Osteocyte (in vitro differentiated cells): ENCODE data around the gene RIC8A. TPM values are rescaled to one million over a fixed set of nuclear protein-coding genes. Genes with fewer than 3 reads are reported as not detected.

ENCODE experiments used
- DNase-seq: peaks from one replicate; pipeline ENCODE4 v3.0.0; 2021; ENCODE audit warnings: mixed read lengths; ENCODE audit not compliant: unreplicated experiment; ENCODE audit errors: extremely low spot score
- H3K27ac Mint-ChIP-seq: one replicate; pipeline ENCODE4 v1.8.0; 2021; ENCODE audit warnings: mild to moderate bottlenecking, mixed read lengths; ENCODE audit not compliant: unreplicated experiment
- H3K27me3 Mint-ChIP-seq: one replicate; pipeline ENCODE4 v1.8.0; 2021; ENCODE audit warnings: mixed read lengths; ENCODE audit not compliant: unreplicated experiment
- H3K36me3 Mint-ChIP-seq: one replicate; pipeline ENCODE4 v1.8.0; 2021; ENCODE audit warnings: mixed read lengths; ENCODE audit not compliant: unreplicated experiment
- H3K4me1 Mint-ChIP-seq: one replicate; pipeline ENCODE4 v1.8.0; 2021; ENCODE audit warnings: mixed read lengths; ENCODE audit not compliant: unreplicated experiment
- H3K4me3 Mint-ChIP-seq: one replicate; pipeline ENCODE4 v1.8.0; 2021; ENCODE audit warnings: mild to moderate bottlenecking, moderate library complexity, mixed read lengths; ENCODE audit not compliant: unreplicated experiment
- H3K9me3 Mint-ChIP-seq: one replicate; pipeline ENCODE4 v1.8.0; 2021; ENCODE audit warnings: mixed read lengths; ENCODE audit not compliant: unreplicated experiment
- CTCF ChIP-seq: fragments of 200-600 bp; sonication (generic); IDR thresholded peaks from 2 replicates; pipeline ENCODE4 v1.5.0; 2021; ENCODE audit warnings: antibody characterized with exemption, mild to moderate bottlenecking, moderate library complexity
- total RNA-seq: library from RNA; stranded (reverse); gene quantifications from 2 replicates; pipeline ENCODE4 v1.2.1, GENCODE V29; 2021

The RIC8A gene
- total RNA-seq, 1 donor from 2014 or later = 125 TPM

DNA sequence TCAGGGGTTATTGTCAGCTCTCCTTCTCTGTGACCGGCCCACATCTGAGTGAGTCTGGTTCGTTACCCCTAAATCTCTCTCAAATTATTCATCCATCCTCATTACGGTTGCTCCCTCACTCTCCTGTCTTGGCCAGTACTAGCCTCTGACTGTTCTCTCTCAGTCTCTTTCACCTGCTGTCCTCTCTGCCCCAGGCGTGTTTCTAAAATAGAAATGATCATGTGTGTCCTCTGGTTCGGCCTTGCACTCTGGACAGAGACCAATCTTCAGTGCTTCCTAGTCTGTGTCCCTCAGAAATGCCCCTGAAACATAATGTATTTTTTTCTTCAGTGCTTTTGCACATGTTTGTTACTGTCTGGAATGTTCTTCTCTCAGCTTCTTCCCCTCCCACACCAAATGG lies 34.1 kb downstream of the RIC8A start:
- H3K4me1 Mint-ChIP-seq = peaks cover 19% of the 10 kb centered on the region
- H3K36me3 Mint-ChIP-seq = peaks cover 48% of the 10 kb centered on the region
- H3K4me3 Mint-ChIP-seq = no peak overlapping the region
- no peaks in the 10 kb centered on the region for H3K27me3 Mint-ChIP-seq
- DNase-seq = no peak
- H3K27ac Mint-ChIP-seq = no peak overlapping the region
- H3K9me3 Mint-ChIP-seq = no peaks in the 10 kb centered on the region
- no peak for TF ChIP-seq CTCF

- Mint-ChIP-seq H3K4me3 (no peak overlapping the region), H3K27me3 (no peaks in the 10 kb centered on the region), H3K36me3 (peaks cover 67% of the 10 kb centered on the region), H3K9me3 (no peaks in the 10 kb centered on the region), H3K4me1 (no peaks in the 10 kb centered on the region), H3K27ac (no peak overlapping the region)
- no peak for TF ChIP-seq CTCF
- DNase-seq = no peak
Observed at GRCh38 chr11:244376-244775, 36.9 kb downstream of the RIC8A start.

- H3K27me3 Mint-ChIP-seq = no peaks in the 10 kb centered on the region
- no peak for DNase-seq
- H3K4me3 Mint-ChIP-seq = no peak overlapping the region
- no peak overlapping the region for H3K27ac Mint-ChIP-seq
- H3K9me3 Mint-ChIP-seq = no peaks in the 10 kb centered on the region
- TF ChIP-seq CTCF = no peak
- peaks cover 62% of the 10 kb centered on the region for H3K36me3 Mint-ChIP-seq
- no peaks in the 10 kb centered on the region for H3K4me1 Mint-ChIP-seq
Observed at GRCh38 chr11:249062-249461, 41.6 kb downstream of the RIC8A start.

- Mint-ChIP-seq H3K9me3 (no peaks in the 10 kb centered on the region), H3K4me1 (no peaks in the 10 kb centered on the region), H3K27ac (no peak overlapping the region), H3K36me3 (peaks cover 55% of the 10 kb centered on the region), H3K27me3 (no peaks in the 10 kb centered on the region), H3K4me3 (no peak overlapping the region)
- DNase-seq = peak; percentile 51
- no peak for TF ChIP-seq CTCF
Observed at GRCh38 chr11:250274-250673, 42.8 kb downstream of the RIC8A start.

DNA sequence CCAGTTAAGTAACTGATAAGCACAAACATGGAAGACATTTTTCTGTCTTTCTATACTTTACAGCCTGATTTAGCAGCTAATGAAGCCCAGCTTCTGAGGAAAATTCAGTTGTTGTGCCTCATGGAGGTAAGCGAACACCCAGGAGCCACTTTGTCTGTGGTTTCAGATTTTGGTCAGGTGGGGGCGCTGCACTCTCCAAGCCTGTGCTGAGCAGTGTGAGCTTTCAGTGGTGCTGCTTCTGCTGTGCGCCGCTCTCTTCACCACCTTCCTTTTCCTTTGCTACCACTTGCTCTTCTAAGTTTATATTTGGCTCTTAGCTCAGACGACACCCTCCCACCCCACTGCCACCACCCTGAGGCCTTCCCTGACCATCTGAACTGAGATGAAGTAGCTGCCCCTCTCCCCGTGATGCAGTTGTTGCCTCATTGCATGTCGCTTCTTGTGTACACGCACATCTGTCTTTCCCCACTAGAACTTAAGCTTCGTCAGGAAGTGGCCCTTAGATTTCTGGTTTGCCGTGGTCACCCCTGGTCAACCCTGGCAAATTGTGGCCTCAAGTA lies 43.3 kb downstream of the RIC8A start:
- H3K9me3 Mint-ChIP-seq = no peaks in the 10 kb centered on the region
- H3K36me3 Mint-ChIP-seq = peaks cover 51% of the 10 kb centered on the region
- no peaks in the 10 kb centered on the region for H3K27me3 Mint-ChIP-seq
- DNase-seq = peak; percentile 86
- H3K27ac Mint-ChIP-seq = no peak overlapping the region
- no peak overlapping the region for H3K4me3 Mint-ChIP-seq
- H3K4me1 Mint-ChIP-seq = no peaks in the 10 kb centered on the region
- peak; percentile 68 for TF ChIP-seq CTCF
